MCF 10A (cell line): ENCODE measurements around the gene ALDH6A1. TPM values are rescaled to one million over a fixed set of nuclear protein-coding genes. Genes with fewer than 3 reads are reported as not detected.

Source experiments
- BruUV-seq: library from RNA; stranded (reverse); fragments of 400-500 nt; replicated peaks from 2 replicates; lab custom pipeline; 2021; lab: Mats Ljungman, UMichigan
- CTCF ChIA-PET: fragments of 300-600 bp; sonication (Branson Sonifier 250); formaldehyde crosslinking; extraction: SDS; loops from one replicate; lab custom pipeline; 2021; ENCODE audit warnings: antibody characterized with exemption, inconsistent platforms; lab: Yijun Ruan, JAX
- POLR2A ChIA-PET: fragments of 300-600, 350-650 bp; sonication (Branson Sonifier 250); formaldehyde crosslinking; extraction: SDS; loops from one replicate; lab custom pipeline; 2020; ENCODE audit warnings: antibody characterized with exemption, inconsistent platforms; lab: Yijun Ruan, JAX
- DNase-seq: peaks from one replicate; pipeline ENCODE4 v3.0.0-alpha.2; 2018; ENCODE audit not compliant: unreplicated experiment
- H3K27ac Mint-ChIP-seq: one replicate; pipeline ENCODE4 v1.8.0; 2022; ENCODE audit warnings: mild to moderate bottlenecking, low read depth, mixed read lengths; ENCODE audit not compliant: unreplicated experiment
- H3K27me3 Mint-ChIP-seq: one replicate; pipeline ENCODE4 v1.8.0; 2022; ENCODE audit warnings: mixed read lengths; ENCODE audit not compliant: insufficient read depth, unreplicated experiment
- H3K36me3 Mint-ChIP-seq: one replicate; pipeline ENCODE4 v1.8.0; 2022; ENCODE audit warnings: mild to moderate bottlenecking, moderate library complexity, mixed read lengths; ENCODE audit not compliant: insufficient read depth, unreplicated experiment
- H3K4me1 Mint-ChIP-seq: one replicate; pipeline ENCODE4 v1.8.0; 2022; ENCODE audit warnings: mixed read lengths; ENCODE audit not compliant: insufficient read depth, unreplicated experiment
- H3K4me3 Mint-ChIP-seq: one replicate; pipeline ENCODE4 v1.8.0; 2022; ENCODE audit warnings: mild to moderate bottlenecking, moderate library complexity, mixed read lengths; ENCODE audit not compliant: unreplicated experiment
- H3K9me3 Mint-ChIP-seq: one replicate; pipeline ENCODE4 v1.8.0; 2022; ENCODE audit warnings: mixed read lengths; ENCODE audit not compliant: unreplicated experiment
- CTCF ChIP-seq: fragments of 200-600 bp; IDR thresholded peaks from one replicate; pipeline ENCODE4 v1.8.0; 2022; ENCODE audit warnings: antibody characterized with exemption, mild to moderate bottlenecking; ENCODE audit not compliant: unreplicated experiment
- intact Hi-C: fragments of 100-400 bp; cut with micrococcal nuclease; formaldehyde crosslinking; loops from 2 replicates; pipeline ENCODE4 v1.14.1; 2022
- total RNA-seq: library from RNA; stranded (reverse); gene quantifications from 2 replicates; pipeline ENCODE4 v1.2.3, GENCODE V29; 2022

ALDH6A1 gene
- total RNA-seq, 1 experiment from 2014 or later = 22.4 TPM

DNA sequence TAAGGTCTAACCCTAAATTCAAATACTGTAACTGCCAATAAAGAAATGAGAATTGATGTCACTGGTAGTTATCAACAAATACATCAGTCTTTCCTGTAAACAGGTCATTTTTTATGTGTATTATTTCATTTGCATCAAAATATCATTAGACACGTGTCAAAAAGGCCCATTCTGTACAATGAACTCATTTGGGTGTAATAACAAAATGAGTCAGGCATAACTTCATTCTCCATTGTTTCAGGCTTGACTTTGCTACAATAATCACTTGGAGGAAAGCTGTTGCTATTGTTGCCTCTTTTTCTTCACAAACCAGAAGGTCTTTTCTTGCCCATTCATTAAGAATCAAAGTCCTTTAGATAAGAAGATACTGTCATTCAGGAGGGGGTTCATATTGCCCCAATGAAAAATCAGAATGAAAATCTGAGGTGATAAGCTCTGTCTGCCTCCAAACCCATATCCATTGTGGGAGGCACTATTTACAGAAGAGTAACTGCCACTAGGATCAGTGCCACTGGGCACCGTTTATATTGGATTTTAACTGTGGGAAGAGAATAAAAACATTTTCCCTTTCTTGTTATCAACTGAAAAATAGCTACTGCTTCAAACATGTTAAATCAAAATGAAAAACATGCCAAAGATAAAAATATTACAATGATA lies 75.3 kb downstream of the ALDH6A1 start:
- ChIA-PET CTCF (no interaction called here), POLR2A (interaction anchor here (0.7 to 2.3 kb wide), 5 partner anchors 9 to 249 kb away, joined by 3 to 12 read pairs (median 3); partner anchors contain the start of genes BBOF1, COQ6, ENTPD5 and FAM161B)
- intact Hi-C loops = no loop called here
- no peaks in the 10 kb centered on the region for H3K27me3 Mint-ChIP-seq
- no peak for TF ChIP-seq CTCF
- no peaks in the 10 kb centered on the region for H3K9me3 Mint-ChIP-seq
- no peak overlapping the region for H3K27ac Mint-ChIP-seq
- no peak overlapping the region for H3K4me3 Mint-ChIP-seq
- no peak for DNase-seq
- H3K4me1 Mint-ChIP-seq = no peaks in the 10 kb centered on the region
- H3K36me3 Mint-ChIP-seq = peaks cover 65% of the 10 kb centered on the region
- BruUV-seq = no TSS peak

Other genes starting within 250 kb of the ALDH6A1 start
- gene PTGR2, start 232.6 kb downstream of the ALDH6A1 start, total RNA-seq = 9.2 and 13.1 TPM in 2 replicates
- gene ZNF410, start 197.6 kb downstream of the ALDH6A1 start, total RNA-seq = 74.0 and 76.0 TPM in 2 replicates
- gene FAM161B, start 134.4 kb downstream of the ALDH6A1 start, total RNA-seq = 2.1 and 3.0 TPM in 2 replicates
- 25.0 and 25.5 TPM in 2 replicates for gene COQ6, start 134.2 kb downstream of the ALDH6A1 start, total RNA-seq
- 13.9 and 15.8 TPM in 2 replicates for gene ENTPD5, start 65.2 kb downstream of the ALDH6A1 start, total RNA-seq
- 2.0 and 4.2 TPM in 2 replicates for gene BBOF1, start 65.1 kb downstream of the ALDH6A1 start, total RNA-seq
- 8.7 and 9.5 TPM in 2 replicates for gene LIN52, start 503 bp upstream of the ALDH6A1 start, total RNA-seq
- not detected in 2 replicates for gene VSX2, start 155.0 kb upstream of the ALDH6A1 start, total RNA-seq
- gene ABCD4, start 218.5 kb upstream of the ALDH6A1 start, total RNA-seq = 26.6 and 30.8 TPM in 2 replicates